SK-N-MC (cell line): ENCODE data around the gene RERG.
"Not testable (repeated sequence)": the region's sequence is repeated elsewhere in the genome, so short reads cannot be mapped to it uniquely, and the experiment has no call there.

ENCODE experiments used
- EZH2 ChIP-seq: fragments of 200-600 bp; sonication (generic); IDR thresholded peaks from one replicate; pipeline ENCODE4 v1.6.1; 2017; ENCODE audit warnings: antibody characterized with exemption
- FOXP2 ChIP-seq: optimal IDR thresholded peaks from 2 replicates; pipeline ENCODE3; 2011; ENCODE audit warnings: mild to moderate bottlenecking, moderate library complexity; ENCODE audit not compliant: insufficient read depth; ENCODE audit errors: extremely low read length, control extremely low read depth
- POLR2AphosphoS5 ChIP-seq: IDR thresholded peaks from 2 replicates; pipeline ENCODE4 v1.6.1; 2012; ENCODE audit warnings: mild to moderate bottlenecking, low read depth, low read length, borderline replicate concordance

DNA sequence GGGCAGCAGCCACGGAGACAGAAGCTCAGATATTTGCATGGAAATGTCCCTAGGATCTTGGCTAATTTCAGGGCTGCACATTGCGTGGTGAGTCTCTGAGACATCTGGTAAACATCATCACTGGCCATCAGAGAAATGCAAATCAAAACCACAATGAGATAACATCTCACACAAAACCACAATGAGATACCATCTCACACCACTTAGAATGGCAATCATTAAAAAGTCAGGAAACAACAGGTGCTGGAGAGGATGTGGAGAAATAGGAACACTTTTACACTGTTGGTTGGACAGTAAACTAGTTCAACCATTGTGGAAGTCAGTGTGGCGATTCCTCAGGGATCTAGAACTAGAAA, 4.6 kb upstream of the RERG start:
- not testable (repeated sequence) for TF ChIP-seq POLR2AphosphoS5, EZH2, FOXP2
